IMR-90 (cell line): ENCODE measurements around the gene TAPT1. TPM values are rescaled to one million over a fixed set of nuclear protein-coding genes. Genes with fewer than 3 reads are reported as not detected.

Source experiments
- ATAC-seq: fragments of 200-7000 bp; cut with Tn5 transposase; 2 replicates; pipeline ENCODE4 v1.9.1; 2020; ENCODE audit warnings: low read depth, mild to moderate bottlenecking, moderate library complexity
- BruUV-seq: library from RNA; stranded (reverse); fragments of 400-500 nt; replicated peaks from 2 replicates; lab custom pipeline; 2021; lab: Mats Ljungman, UMichigan
- CTCF ChIA-PET: fragments of 300-600 bp; formaldehyde crosslinking; extraction: SDS; loops from one replicate; lab custom pipeline; 2021; ENCODE audit warnings: antibody characterized with exemption; lab: Yijun Ruan, JAX
- POLR2A ChIA-PET: fragments of 300-600 bp; sonication (Branson Sonifier 250); formaldehyde crosslinking; loops from one replicate; lab custom pipeline; 2022; ENCODE audit warnings: antibody characterized with exemption; ENCODE audit not compliant: unreplicated experiment; lab: Charles Lee
- DNase-seq: peaks from one replicate; pipeline ENCODE4 v3.0.0; 2013
- H2AFZ ChIP-seq: replicated peaks from 2 replicates; pipeline ENCODE3; 2013; ENCODE audit warnings: low read length, mild to moderate bottlenecking; ENCODE audit not compliant: poor library complexity
- H2AK5ac ChIP-seq: 2 replicates; pipeline ENCODE4 v1.6.1; 2013; ENCODE audit warnings: low read depth, low read length, inconsistent platforms
- H2AK9ac ChIP-seq: replicated peaks from 2 replicates; pipeline ENCODE3; 2013; ENCODE audit warnings: mild to moderate bottlenecking, low read depth, low read length, moderate library complexity; ENCODE audit not compliant: poor library complexity
- H2BK120ac ChIP-seq: 2 replicates; pipeline ENCODE4 v1.6.1; 2013; ENCODE audit warnings: low read depth, low read length, inconsistent platforms
- H2BK15ac ChIP-seq: 3 replicates; pipeline ENCODE4 v1.6.1; 2013; ENCODE audit warnings: low read depth, low read length, inconsistent platforms
- H2BK20ac ChIP-seq: 2 replicates; pipeline ENCODE4 v1.6.1; 2013; ENCODE audit warnings: low read depth, mild to moderate bottlenecking, inconsistent platforms, low read length, moderate library complexity
- H2BK5ac ChIP-seq: 2 replicates; pipeline ENCODE4 v1.6.1; 2013; ENCODE audit warnings: mild to moderate bottlenecking, low read depth, low read length, inconsistent platforms; ENCODE audit not compliant: poor library complexity, severe bottlenecking
- H3K14ac ChIP-seq: replicated peaks from 2 replicates; pipeline ENCODE4 v1.6.1; 2013; ENCODE audit warnings: low read depth, low read length, inconsistent platforms
- H3K18ac ChIP-seq: 2 replicates; pipeline ENCODE4 v1.6.1; 2013; ENCODE audit warnings: low read depth, low read length, control low read depth
- H3K23ac ChIP-seq: 2 replicates; pipeline ENCODE4 v1.6.1; 2013; ENCODE audit warnings: low read depth, low read length, inconsistent platforms
- H3K27ac ChIP-seq: 2 replicates; pipeline ENCODE4 v1.5.1; 2013; ENCODE audit warnings: mild to moderate bottlenecking, control low read depth, low read length; ENCODE audit not compliant: insufficient read depth
- H3K27me3 ChIP-seq: 2 replicates; pipeline ENCODE4 v1.6.1; 2013; ENCODE audit warnings: low read length; ENCODE audit not compliant: control insufficient read depth, insufficient read depth
- H3K36me3 ChIP-seq: 2 replicates; pipeline ENCODE4 v1.6.1; 2013; ENCODE audit warnings: low read length, mixed read lengths; ENCODE audit not compliant: control insufficient read depth, insufficient read depth
- H3K4ac ChIP-seq: 2 replicates; pipeline ENCODE4 v1.6.1; 2013; ENCODE audit warnings: low read depth, low read length, inconsistent platforms
- H3K4me1 ChIP-seq: 2 replicates; pipeline ENCODE4 v1.6.1; 2013; ENCODE audit warnings: low read length, mixed read lengths; ENCODE audit not compliant: control insufficient read depth, insufficient read depth
- H3K4me2 ChIP-seq: 2 replicates; pipeline ENCODE4 v1.6.1; 2013; ENCODE audit warnings: low read depth, mild to moderate bottlenecking, control low read depth, low read length, moderate library complexity
- H3K4me3 ChIP-seq: 2 replicates; pipeline ENCODE4 v1.5.1; 2013; ENCODE audit warnings: low read depth, mild to moderate bottlenecking, control low read depth, low read length, moderate library complexity; ENCODE audit not compliant: insufficient read depth
- H3K56ac ChIP-seq: 2 replicates; pipeline ENCODE4 v1.6.1; 2013; ENCODE audit warnings: low read length, inconsistent platforms; ENCODE audit not compliant: insufficient read depth; ENCODE audit errors: extremely low read depth
- H3K79me1 ChIP-seq, 2 experiments: 2 replicates each; pipeline ENCODE4 v1.6.1; 2013; ENCODE audit warnings: low read length in 2 of 2, inconsistent platforms in 1 of 2, low read depth in 1 of 2
- H3K9ac ChIP-seq: 2 replicates; pipeline ENCODE4 v1.6.1; 2013; ENCODE audit warnings: low read depth, low read length, control low read depth
- H3K9me1 ChIP-seq: 2 replicates; pipeline ENCODE4 v1.6.1; 2013; ENCODE audit warnings: low read length, inconsistent platforms; ENCODE audit not compliant: insufficient read depth
- H3K9me3 ChIP-seq: 2 replicates; pipeline ENCODE4 v1.6.1; 2013; ENCODE audit warnings: low read length; ENCODE audit not compliant: control insufficient read depth, insufficient read depth
- H4K20me1 ChIP-seq: 2 replicates; pipeline ENCODE4 v1.6.1; 2013; ENCODE audit warnings: low read length, inconsistent platforms; ENCODE audit not compliant: insufficient read depth
- H4K5ac ChIP-seq: 2 replicates; pipeline ENCODE4 v1.6.1; 2013; ENCODE audit warnings: mild to moderate bottlenecking, low read depth, low read length, control low read depth
- H4K8ac ChIP-seq, 2 experiments: 2 replicates each; pipeline ENCODE4 v1.6.1; 2013; ENCODE audit warnings: low read depth in 2 of 2, low read length in 2 of 2, control low read depth in 1 of 2, inconsistent platforms in 1 of 2
- H4K91ac ChIP-seq: 2 replicates; pipeline ENCODE4 v1.6.1; 2013; ENCODE audit warnings: low read depth, low read length, inconsistent platforms; ENCODE audit not compliant: insufficient read depth
- BHLHE40 ChIP-seq: fragments of 150-350 bp; IDR thresholded peaks from 2 replicates; pipeline ENCODE4 v1.6.1; 2016; ENCODE audit warnings: mild to moderate bottlenecking, low read depth, low read length
- CHD1 ChIP-seq: IDR thresholded peaks from 2 replicates; pipeline ENCODE4 v1.6.1; 2012; ENCODE audit warnings: low read depth, low read length, improper control_type of control experiment
- RAD21 ChIP-seq: IDR thresholded peaks from 2 replicates; pipeline ENCODE4 v1.6.1; 2012; ENCODE audit warnings: low read length, improper control_type of control experiment
- SMC3 ChIP-seq: fragments of 150-350 bp; IDR thresholded peaks from 2 replicates; pipeline ENCODE4 v1.6.1; 2016; ENCODE audit warnings: low read depth, mild to moderate bottlenecking, antibody characterized with exemption, low read length, moderate library complexity
- USF2 ChIP-seq: fragments of 150-350 bp; IDR thresholded peaks from 2 replicates; pipeline ENCODE4 v1.6.1; 2017; ENCODE audit warnings: mild to moderate bottlenecking, antibody characterized with exemption, low read length, low read depth
- WGBS, 2 experiments: methylation state at CpG; one replicate each; pipeline versions ENCODE4 v1.1.5 to v1.1.7; 2013; ENCODE audit warnings: missing lambda C conversion rate in 2 of 2; ENCODE audit not compliant: insufficient read length in 1 of 2; ENCODE audit errors: extremely low coverage in 2 of 2; 5-methylcytosine and 5-hydroxymethylcytosine counted together
- dilution Hi-C: fragments of 300-500 bp; cut with HindIII; formaldehyde crosslinking; loops from one replicate; pipeline ENCODE4 v1.14.3; 2018; ENCODE audit warnings: low sequenced_read_pairs; ENCODE audit not compliant: unreplicated experiment
- in situ Hi-C: fragments of 300-500 bp; cut with MboI; formaldehyde crosslinking; loops from 3 replicates; pipeline ENCODE4 v1.14.3; 2019; ENCODE audit warnings: low sequenced_read_pairs, inconsistent platforms, mixed read lengths
- intact Hi-C: fragments of 100-400 bp; cut with micrococcal nuclease; formaldehyde crosslinking; loops from 2 replicates; pipeline ENCODE4 v1.10.0; 2022
- polyA plus RNA-seq, 3 experiments: library from polyadenylated mRNA; depleted of rRNA; stranded (reverse); fragments of >200 nt; gene quantifications; 2 replicates each; pipeline ENCODE4 v1.2.3, GENCODE V29; 2012; ENCODE audit warnings: low replicate concordance in 1 of 3
- total RNA-seq: library from RNA; depleted of rRNA; stranded (reverse); fragments of >200 nt; gene quantifications from 2 replicates; pipeline ENCODE4 v1.2.3, GENCODE V29; 2012

TAPT1 gene
- total and polyA plus RNA-seq, 2 of the 4 experiments (the other 2 are of a cell fraction), result 5.6 to 12.2 TPM

- WGBS, 2 experiments, result no CpG with 5 or more reads among the region's 3 CpGs
- no TSS peak for BruUV-seq
- H2BK20ac ChIP-seq, result no peak overlapping the region
- CTCF ChIA-PET, result no interaction called here
- H3K9me3 ChIP-seq, result no peaks in the 10 kb centered on the region
- no peak overlapping the region for H2AK5ac ChIP-seq
- no peaks in the 10 kb centered on the region for H3K79me1 ChIP-seq
- no peak overlapping the region for H3K4ac ChIP-seq
- TF ChIP-seq CHD1 (no peak), BHLHE40 (no peak), USF2 (no peak), RAD21 (no peak), SMC3 (no peak)
- no peak overlapping the region for H3K27ac ChIP-seq
- intact Hi-C loops (loop anchor here (5.0 to 10.0 kb wide), 2 partner anchors 386 to 463 kb away; no protein-coding TSS in a partner anchor), in situ Hi-C loops (loop anchor here (5.0 kb wide), 1 partner anchor 236 kb away; no protein-coding TSS in a partner anchor), dilution Hi-C loops (no loop called here)
- H2BK5ac ChIP-seq, result no peak overlapping the region
- H3K4me3 ChIP-seq, result no peak overlapping the region
- no peak overlapping the region for H2BK120ac ChIP-seq
- POLR2A ChIA-PET, result no interaction called here
- no peak overlapping the region for H3K4me2 ChIP-seq
- no peak overlapping the region for H3K23ac ChIP-seq
- ATAC-seq (no peak), DNase-seq (no peak)
- no peak overlapping the region for H2BK15ac ChIP-seq
- H2AFZ ChIP-seq, result no peak overlapping the region
- H3K9me1 ChIP-seq, result no peaks in the 10 kb centered on the region
- H3K14ac ChIP-seq, result no peak overlapping the region
- no peaks in the 10 kb centered on the region for H4K20me1 ChIP-seq
- no peak overlapping the region for H4K91ac ChIP-seq
- no peaks in the 10 kb centered on the region for H3K36me3 ChIP-seq
- no peak overlapping the region for H4K8ac ChIP-seq
- H3K27me3 ChIP-seq, result peaks cover 7% of the 10 kb centered on the region
- no peak overlapping the region for H3K56ac ChIP-seq
- no peaks in the 10 kb centered on the region for H3K4me1 ChIP-seq
- no peak overlapping the region for H3K9ac ChIP-seq
- no peak overlapping the region for H2AK9ac ChIP-seq
- H3K18ac ChIP-seq, result no peak overlapping the region
- no peak overlapping the region for H4K5ac ChIP-seq
Measured at GRCh38 chr4:16268290-16268689, 42.0 kb upstream of the TAPT1 start.
